IPS-NIHi11 (cell line): ENCODE results near the gene GPX6.
"Not testable (repeated sequence)": the region's sequence is repeated elsewhere in the genome, so short reads cannot be mapped to it uniquely, and the experiment has no call there.

Experiments used
- DNase-seq: peaks from one replicate; pipeline ENCODE4 v3.0.0; 2012; ENCODE audit warnings: mixed read lengths, low spot score

GPX6 gene

DNA sequence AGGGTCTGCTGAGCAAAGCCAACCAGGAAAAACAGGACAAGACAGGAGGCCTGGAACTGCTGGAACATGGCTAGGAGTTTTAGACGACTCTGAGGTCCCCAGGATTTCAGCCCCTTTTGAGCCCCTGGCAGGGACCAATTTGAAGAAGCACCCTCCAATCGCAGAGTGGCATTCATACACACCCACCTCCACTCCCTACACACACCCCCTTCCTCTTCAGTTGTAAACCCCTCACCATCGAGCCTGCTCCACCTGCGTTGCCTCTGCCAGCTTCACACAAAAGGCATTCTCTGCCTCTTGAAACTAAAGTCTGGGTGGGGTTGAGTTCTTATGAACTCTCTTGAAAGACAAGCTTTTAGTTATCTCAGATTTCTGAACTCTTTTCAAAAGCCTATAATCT is at the start of gene GPX6:
TSS of gene GPX6 (minus strand) at position 118 of the 400 bp plus-strand sequence. CDS start at position 68, 50 bp downstream.
- DNase-seq: no peak

DNA sequence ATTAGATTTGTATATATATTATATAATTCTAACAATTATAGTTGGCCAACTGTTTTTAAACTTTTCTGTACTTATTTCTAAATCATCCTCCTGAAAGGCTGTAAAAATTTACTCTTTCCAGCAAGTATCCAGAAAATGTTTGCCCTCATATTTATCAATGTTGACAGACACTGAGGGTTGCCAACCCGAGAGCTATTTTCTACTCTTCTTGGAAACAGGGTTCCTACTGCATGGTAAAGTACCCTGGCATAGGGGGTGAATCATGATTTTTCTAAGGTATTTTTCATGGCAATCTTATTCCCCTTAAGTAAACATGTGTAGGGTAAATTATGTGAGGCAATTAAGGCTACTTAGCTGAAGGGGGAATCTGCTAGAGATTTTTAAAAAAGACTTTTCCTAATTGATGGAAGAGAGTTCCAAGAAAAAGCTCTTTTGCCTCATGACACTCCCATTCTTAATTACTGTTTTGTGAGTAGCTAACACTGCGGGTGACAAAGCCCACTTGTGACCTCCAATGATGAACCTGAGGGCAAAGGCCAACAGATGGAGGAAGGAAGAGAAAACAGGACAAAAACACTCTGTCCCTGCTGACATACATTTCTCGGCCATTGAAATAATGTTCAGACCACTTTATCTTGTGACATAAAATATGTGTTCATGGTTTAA is 48.0 kb upstream of the GPX6 start:
- no peak for DNase-seq

GRCh38 chr6:28558629-28559028 is 43.0 kb upstream of the GPX6 start:
- DNase-seq: peak; percentile 6

DNA sequence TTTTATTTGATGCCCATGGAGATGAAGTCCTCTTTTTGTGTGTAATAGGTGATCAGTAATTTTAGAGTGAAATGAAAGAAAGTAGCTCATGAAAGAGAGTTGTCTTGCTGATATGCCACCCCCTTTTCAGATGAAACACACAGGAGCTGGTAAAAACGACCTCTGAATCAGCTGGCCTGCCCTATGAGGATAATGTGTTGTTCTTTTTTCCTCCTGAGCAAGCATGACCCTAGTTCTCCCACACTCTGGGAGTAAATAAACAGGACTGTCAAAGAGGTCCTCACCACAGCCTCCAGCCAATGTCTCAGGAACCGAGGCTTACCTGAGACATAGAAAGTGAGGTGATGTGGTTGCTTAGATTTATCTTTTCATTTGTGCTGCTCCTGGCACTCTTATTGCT is 39.5 kb upstream of the GPX6 start:
- no peak for DNase-seq

DNA sequence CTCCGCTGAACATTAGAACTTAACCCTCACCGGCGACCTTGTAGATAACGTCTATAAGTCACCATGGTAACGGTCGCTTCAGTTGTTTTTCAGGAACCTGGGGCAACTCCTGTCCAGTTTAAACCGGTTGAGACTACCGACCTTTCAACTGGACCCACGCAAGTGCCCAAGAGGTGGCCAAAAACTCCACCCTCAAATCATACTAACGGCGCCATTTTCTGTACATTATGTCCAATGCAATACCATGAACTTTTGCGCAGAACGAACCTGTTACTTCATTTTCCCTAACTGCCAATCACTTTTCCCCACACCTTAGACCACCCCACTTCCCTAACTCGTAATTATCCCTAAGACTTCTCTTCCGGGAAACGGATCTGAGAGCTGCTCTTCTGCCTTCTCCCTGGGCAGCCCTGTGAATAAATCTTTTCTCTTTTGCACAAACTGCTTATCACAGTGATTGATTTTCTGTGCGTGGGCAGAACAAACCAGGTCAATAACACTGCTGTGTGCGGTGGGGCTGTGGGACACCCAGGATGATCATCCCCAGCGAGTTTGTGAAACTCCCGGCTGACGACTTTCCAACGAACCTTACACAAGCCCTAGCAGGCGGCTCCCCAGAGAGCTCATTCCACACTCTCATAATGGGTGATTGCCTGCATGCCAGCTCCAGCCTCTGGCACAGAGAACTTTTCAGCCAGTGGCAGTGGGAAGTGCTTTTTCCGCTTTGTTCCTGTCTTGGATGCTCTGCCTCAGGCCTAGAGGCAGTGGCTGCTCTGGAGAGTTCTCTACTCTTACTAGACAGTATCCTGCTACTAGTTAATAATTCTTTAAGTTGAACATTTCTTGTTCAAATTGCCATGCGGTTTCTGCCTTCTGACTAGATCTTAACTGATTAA is 38.6 kb upstream of the GPX6 start:
- no peak for DNase-seq

GRCh38 chr6:28553384-28553985 is 37.9 kb upstream of the GPX6 start:
- DNase-seq: no peak

DNA sequence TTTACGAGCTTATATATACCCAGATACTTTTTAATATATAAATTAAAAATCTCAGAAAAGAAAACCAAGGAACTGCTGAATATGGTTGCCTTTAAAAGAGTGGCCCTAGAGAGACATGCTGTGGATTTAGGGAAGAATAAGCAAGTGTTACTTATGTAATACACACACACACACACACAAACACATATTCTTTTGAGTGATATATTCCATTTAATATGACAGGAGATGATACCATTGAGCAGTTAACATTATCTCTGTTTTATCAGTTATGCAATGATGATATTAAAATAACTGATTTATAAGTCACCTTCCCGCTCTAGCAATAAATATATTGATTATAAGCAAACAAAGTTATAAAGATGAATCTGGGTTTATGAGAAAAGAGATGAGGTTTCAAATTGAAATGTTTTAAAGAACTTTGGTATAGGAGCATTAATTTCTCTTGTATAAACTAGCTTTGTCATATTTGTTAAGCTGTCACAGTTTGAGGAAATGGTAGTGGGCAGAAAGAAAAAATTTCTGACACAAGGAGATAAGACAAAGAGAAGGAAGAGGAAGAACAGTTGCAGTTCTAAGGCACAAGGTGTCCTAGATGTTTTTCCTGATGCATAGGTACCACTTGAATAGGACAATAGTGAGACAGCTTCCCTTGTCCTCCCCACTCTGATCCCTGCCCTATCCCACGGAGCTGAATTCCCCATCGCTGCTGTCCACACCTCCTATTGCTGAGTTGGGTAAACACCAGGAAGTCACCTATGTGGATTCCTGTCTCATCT is 36.5 kb upstream of the GPX6 start:
- no peak for DNase-seq

GRCh38 chr6:28547003-28547402 is 31.4 kb upstream of the GPX6 start:
- DNase-seq: not testable (repeated sequence)

GRCh38 chr6:28545955-28546354 is 30.4 kb upstream of the GPX6 start:
- DNase-seq: no peak

DNA sequence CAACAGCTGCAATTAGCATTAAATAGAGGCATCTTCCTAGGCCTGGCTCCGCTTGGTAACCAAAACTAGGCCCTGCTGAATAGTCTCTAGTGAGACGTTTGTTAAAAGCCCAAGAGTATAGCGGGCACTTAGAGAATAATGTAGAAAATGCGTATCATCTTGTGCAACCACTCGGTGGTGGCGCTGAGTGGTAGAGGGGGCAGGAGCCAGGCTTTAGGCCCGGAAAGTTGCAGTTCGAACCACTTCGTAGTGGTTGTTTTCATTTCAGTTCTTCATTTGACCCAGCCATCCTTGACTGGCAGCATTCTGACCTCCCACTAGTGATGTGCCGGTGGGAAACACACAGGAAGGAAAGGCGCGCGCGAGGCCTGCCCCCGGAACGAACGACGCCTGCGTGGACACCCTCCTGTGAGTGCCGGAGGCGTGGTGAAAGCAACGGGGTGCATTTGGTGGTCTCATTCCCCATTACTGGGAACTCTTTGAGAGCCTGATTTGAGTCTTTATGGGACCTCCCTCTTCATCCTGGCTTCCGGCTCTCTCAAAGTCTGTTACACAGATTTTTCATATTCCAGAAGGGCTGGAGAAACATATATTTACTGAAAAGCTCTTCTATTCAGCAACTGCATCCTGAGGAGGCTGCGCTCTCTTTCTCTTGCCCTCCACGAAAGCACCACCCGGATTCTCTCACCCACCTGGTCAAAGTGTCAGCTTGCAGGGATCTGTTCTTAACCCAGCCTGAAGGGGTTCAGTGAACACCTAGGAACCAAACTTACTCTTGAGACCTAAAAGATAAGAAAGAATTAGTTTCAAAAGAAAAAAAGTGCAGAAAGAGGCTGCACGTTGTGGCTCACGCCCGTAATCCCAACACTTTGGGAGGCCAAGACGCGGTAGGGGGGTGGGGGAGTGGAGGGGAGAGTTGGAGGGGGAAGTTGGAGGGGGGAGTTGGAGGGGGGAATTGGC is 28.3 kb upstream of the GPX6 start:
- DNase-seq: peak; percentile 31

GRCh38 chr6:28542440-28543296 is 27.1 kb upstream of the GPX6 start:
- peak; percentile 76 for DNase-seq

DNA sequence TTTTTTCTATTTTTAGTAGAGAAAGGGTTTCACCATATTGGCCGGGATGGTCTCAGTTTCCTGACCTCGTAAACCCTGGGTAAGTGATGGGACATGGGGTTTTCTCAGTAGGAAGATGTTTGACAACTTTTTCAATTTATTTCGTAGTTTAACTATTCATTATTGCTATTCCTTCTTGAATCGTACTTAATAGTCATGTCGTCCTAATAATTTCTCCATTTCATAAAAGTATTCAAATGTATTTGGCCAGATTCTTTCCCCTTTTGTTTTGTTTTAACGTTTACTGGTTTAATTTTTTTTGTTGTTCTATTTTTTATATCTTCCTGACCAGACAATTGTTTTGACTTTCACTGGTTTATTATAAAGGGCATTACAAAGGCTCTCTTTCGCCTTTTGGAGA is 26.4 kb upstream of the GPX6 start:
- DNase-seq: no peak

DNA sequence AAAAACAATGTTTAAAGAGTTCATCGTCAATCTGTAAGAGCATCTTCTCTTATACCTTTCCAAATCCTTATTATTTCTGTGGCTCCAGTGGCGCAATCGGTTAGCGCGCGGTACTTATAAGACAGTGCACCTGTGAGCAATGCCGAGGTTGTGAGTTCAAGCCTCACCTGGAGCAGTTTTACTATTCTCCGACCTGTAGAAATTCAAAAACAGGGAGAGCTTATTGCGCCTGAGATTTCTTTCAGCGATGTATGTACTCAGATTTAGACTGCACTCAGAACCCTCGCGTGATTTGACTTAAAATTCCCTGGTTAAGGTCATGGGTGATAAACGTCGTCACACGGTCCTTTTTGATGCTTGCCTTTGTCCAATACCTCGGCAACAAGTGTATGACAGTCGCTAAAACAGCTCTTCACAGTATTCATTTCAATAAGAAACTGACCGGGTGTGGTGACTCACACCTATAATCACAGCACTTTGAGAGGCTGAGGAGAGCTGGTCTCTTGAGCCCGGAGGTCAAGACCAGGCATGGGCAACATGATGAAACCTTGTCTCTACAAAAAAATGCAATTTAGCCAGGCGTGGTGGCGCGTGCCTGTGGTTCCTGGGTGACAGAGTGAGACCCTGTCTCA is 22.0 kb upstream of the GPX6 start:
- DNase-seq: peak; percentile 40

DNA sequence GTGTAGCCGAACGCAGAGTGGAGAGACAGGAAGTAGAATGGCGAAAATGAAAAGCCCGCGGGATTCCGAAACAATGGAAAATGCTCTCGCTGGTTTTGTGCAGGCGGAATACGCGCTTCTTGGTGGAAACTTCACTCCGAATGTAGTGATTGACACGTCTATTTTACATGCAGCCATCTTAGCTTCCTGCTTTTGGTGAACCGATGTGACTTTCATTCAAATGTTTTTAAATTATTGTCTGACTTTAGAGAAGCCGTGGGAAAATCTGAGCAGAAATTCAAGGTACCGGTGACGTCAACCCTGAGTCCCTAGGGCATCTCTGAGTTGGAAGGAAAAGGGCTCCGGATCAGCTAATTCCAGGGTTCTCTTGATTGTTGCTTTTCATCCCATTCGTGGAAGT is 21.5 kb upstream of the GPX6 start:
- DNase-seq: peak; percentile 40

DNA sequence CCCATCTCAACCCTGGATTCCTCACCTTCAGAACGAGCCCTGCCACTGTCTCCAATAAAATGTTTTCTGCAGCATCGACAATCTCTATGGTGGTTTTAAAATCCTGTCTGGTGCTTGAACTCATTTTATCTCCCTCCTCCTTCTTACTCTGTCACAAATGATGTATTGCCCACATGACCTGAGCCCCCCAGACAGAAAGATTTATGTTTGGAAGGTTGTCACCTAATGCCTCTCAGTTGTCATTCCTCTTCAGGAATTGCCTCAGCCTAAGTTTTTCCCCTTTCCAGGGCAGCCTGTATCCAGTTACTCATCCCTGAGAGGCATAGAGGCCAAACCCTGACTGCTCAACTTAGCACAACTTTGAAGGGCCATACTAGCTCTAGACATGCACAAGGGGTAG is 19.3 kb upstream of the GPX6 start:
- DNase-seq: no peak

DNA sequence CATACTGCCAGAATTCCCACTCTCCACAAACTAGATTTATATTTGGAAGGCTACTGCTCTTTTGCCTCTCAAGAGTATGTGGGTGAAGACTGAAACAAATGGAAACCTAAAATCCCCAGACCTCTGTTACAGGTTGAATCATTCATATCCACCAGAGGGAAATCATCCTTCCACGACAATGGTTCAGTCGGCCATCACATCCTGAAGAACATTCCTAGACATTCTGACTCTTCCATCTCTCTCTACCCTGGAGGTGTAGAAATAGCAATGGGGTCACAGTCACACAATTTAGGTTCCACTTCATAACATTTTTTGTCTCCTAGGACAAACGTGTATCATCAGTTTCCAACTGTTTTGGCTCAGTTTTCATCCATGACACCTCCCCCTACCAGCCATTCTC is 18.7 kb upstream of the GPX6 start:
- no peak for DNase-seq

GRCh38 chr6:28531479-28532128 is 16.0 kb upstream of the GPX6 start:
- DNase-seq: peak; percentile 42

DNA sequence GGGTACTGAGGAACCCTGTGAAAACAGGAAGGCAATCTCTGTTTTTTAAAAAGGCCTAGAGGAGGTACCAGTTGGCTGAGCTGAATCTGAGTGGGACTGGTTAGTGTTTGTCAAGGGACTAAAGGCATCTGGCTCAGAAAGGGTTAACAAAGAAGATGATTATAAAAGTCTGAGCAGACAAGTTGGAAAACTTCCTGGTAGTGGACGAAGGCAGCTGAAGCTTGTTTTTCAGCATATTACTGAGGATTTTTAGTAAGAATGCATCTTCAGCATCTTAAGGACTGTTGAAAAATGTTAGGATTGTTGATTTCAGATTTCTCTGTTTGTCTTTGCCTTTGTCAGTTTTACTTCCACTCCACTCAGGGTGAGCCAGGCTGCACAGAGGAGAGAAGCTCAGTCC is 15.2 kb upstream of the GPX6 start:
- DNase-seq: no peak

- no peak for DNase-seq
These were observed 10.0 kb upstream of the GPX6 start, which contains the start of gene GPX5 for GRCh38 chr6:28525496-28526039. TSS of gene GPX5 (plus strand) at chr6:28525881. CDS start at chr6:28526014, 133 bp downstream.
